HL-60/S4 treated with retinoic acid at 250 ng/mL for 4 days and 3 days (cell line): Measurements from ENCODE around the gene MDFIC2.

Experiments used
- in situ Hi-C: fragments of 300-500 bp; cut with MboI; formaldehyde crosslinking; loops from 2 replicates; pipeline ENCODE4 v1.7.0; 2022; ENCODE audit warnings: low sequenced_read_pairs

The MDFIC2 gene

DNA sequence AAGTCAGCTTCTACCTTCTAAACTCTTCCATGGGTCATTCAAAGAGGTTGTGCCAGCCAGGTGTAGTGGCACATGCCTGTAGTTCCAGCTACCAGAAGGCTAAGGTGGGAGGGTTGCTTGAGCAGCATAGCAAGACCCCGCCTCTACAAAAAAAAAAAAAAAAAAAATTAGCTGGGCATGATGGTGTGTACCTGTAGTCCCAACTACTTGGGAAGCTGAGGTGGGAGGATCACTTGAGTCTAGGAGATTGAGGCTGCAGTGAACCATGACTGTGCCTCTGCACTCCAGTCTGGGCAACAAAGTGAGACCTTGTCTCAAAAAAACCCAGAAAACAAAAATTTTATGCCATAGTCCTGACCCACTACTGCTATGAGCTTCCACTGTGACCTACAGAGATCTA, 126.8 kb downstream of the MDFIC2 start:
- in situ Hi-C loops, result no loop called here

GRCh38 chr3:70183781-70184504, 128.5 kb downstream of the MDFIC2 start:
- in situ Hi-C loops, result no loop called here

DNA sequence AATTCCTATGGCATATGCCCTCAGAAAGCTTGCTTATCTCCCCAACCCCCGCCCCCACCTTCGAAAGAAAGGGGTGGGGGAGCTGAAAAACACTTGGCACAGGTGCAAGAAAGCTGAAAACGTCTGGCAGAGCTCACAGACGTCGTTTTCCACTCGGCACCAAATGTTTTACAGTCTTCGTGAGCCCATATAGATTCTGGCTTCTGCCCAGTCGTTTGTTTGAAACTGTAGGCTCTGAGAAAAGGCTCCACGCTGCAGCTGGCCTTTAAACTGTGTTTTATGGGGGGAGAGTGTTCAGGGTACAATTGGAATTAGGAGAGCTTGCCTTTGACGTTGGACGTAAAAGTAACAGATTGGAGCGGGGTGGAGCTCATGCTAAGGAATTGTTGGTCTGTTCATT, 130.3 kb downstream of the MDFIC2 start:
- in situ Hi-C loops, result no loop called here

- in situ Hi-C loops, result no loop called here
These were observed 131.8 kb downstream of the MDFIC2 start for GRCh38 chr3:70180664-70181063.

DNA sequence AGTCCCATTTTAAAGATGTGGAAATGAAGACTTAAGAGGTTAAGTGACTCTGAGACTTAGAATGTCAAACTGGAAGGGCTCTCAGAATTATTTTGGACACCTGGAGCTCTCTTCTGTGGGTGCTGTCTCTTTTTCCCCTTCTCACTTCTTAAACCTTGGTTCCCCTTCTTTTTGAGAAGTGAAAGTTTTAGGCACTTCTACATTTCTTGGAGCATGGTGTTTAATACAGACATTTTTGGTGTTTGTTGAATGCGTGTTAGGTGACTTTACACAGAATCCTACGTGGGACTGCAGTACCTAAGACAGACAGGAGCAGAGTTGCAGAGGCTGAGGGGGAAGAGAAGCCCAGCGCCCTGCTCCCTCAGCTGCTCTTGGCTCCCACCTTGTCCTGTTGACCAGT, 133.3 kb downstream of the MDFIC2 start:
- in situ Hi-C loops, result no loop called here

- in situ Hi-C loops, result no loop called here
These were observed 134.4 kb downstream of the MDFIC2 start for GRCh38 chr3:70177881-70178645.

GRCh38 chr3:70176224-70176623, 136.2 kb downstream of the MDFIC2 start:
- in situ Hi-C loops, result no loop called here

DNA sequence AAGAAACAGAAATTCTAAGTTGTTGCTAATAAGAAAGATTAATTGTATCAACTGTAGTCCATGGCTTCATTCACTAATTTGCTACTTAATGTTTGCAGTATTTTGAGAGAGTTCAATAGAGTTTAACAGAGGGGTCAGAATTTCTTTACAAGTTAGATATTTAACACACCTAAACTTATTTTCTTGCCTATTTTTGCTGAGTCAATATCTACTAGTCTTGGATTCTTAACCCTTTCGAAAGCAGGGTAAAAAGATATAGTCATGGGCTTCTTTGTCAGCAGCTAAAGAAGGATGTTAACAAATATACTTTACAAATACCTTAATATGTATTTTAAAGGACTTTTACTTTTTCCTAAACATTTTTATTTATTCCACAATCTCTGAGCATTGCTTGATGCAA, 155.6 kb downstream of the MDFIC2 start:
- in situ Hi-C loops, result no loop called here

GRCh38 chr3:70150599-70150998, 161.8 kb downstream of the MDFIC2 start:
- in situ Hi-C loops, result no loop called here

DNA sequence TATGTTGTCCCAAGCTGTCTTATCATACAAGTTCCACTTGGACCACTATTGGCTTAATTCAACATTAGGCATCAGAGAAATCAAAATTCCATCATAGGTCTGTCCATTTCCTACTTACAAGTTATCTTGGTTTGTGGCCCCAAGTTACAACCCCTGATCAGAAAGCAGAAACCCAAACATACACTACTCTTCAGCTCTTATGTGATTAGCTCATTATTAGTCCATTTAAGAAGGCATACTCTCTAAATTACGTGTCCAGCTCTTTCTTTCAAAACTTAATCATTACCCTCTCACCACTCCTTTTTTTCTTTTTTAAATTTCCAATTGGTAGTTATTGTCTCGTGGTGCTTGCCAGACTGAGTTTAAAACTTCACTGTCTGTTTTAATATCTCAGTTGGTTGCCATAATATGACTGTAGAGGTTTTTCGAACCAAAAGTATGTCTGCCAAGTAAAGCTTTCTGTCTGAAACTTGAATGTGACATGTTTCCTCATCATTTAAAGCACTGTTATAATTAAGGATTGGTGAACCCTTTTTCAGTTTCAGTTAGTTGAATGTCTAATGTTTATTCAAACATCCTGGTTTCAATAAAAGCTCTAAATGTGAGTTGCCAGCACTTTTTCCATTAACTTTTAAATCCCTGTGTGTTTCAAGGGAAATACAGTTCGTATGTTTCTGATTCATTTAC, 162.6 kb downstream of the MDFIC2 start:
- in situ Hi-C loops, result no loop called here
